Lower lobe of right lung (tissue), 2 donors: ENCODE results near the gene PUS1. TPM values are rescaled to one million over a fixed set of nuclear protein-coding genes. Genes with fewer than 3 reads are reported as not detected.

Experiments used
- ATAC-seq, 2 donors: fragments of 200-7000 bp; cut with Tn5 transposase; one replicate each; pipeline ENCODE4 v1.9.1; 2020 to 2022; ENCODE audit warnings: mild to moderate bottlenecking in 2 of 2, moderate library complexity in 2 of 2
- DNase-seq: peaks from one replicate; pipeline ENCODE4 v3.0.0-alpha.2; 2020
- H3K27ac ChIP-seq: fragments of 200-600 bp; one replicate; pipeline ENCODE4 v1.8.0; 2022
- H3K27me3 ChIP-seq: fragments of 200-600 bp; one replicate; pipeline ENCODE4 v1.8.0; 2022; ENCODE audit warnings: low read depth
- H3K36me3 ChIP-seq: fragments of 200-600 bp; one replicate; pipeline ENCODE4 v1.8.0; 2022; ENCODE audit warnings: mild to moderate bottlenecking
- H3K4me1 ChIP-seq: fragments of 200-600 bp; one replicate; pipeline ENCODE4 v1.8.0; 2022
- H3K4me3 ChIP-seq: fragments of 200-600 bp; one replicate; pipeline ENCODE4 v1.8.0; 2022; ENCODE audit warnings: mild to moderate bottlenecking
- H3K9me3 ChIP-seq: fragments of 200-600 bp; one replicate; pipeline ENCODE4 v1.8.0; 2022
- CTCF ChIP-seq: fragments of 200-600 bp; IDR thresholded peaks from one replicate; pipeline ENCODE4 v1.8.0; 2022; ENCODE audit warnings: antibody characterized with exemption, mild to moderate bottlenecking
- intact Hi-C: fragments of 100-400 bp; cut with DNase I; formaldehyde crosslinking; loops from one replicate; pipeline ENCODE4 v1.11.0; 2022
- total RNA-seq: library from RNA; stranded (reverse); fragmentation: NEBNext Ultra II Directional; extraction: Animal tissue kit (Norgen Biotek cat#: 25700); gene quantifications from one replicate; pipeline ENCODE4 v1.2.1, GENCODE V29; 2021
- donor health status: DM: no; HTN: yes; CAD: no; lungs with severe emphysema.

PUS1 gene
- total RNA-seq, 1 donor from 2014 or later = 19.1 TPM

GRCh38 chr12:131892711-131893604, 36.1 kb upstream of the PUS1 start:
- intact Hi-C loops = no loop called here
- no peaks in the 10 kb centered on the region for H3K27me3 ChIP-seq
- DNase-seq (no peak), ATAC-seq (no peak)
- TF ChIP-seq CTCF = no peak
- H3K36me3 ChIP-seq = peaks cover 12% of the 10 kb centered on the region
- no peak overlapping the region for H3K27ac ChIP-seq
- no peak overlapping the region for H3K4me3 ChIP-seq
- H3K9me3 ChIP-seq = no peaks in the 10 kb centered on the region
- peaks cover 21% of the 10 kb centered on the region for H3K4me1 ChIP-seq

- DNase-seq (no peak), ATAC-seq (peak in 1 of 2 donors; percentile 1)
- Histone ChIP-seq H3K9me3 (no peaks in the 10 kb centered on the region), H3K36me3 (peaks cover 16% of the 10 kb centered on the region), H3K27me3 (no peaks in the 10 kb centered on the region), H3K27ac (peak overlapping the region; percentile 95), H3K4me1 (peaks cover 21% of the 10 kb centered on the region), H3K4me3 (peak overlapping the region; percentile 75)
- intact Hi-C loops = no loop called here
- TF ChIP-seq CTCF = no peak
These were observed 35.3 kb upstream of the PUS1 start for GRCh38 chr12:131893605-131894312.

- TF ChIP-seq CTCF = no peak
- intact Hi-C loops = no loop called here
- ATAC-seq = peak; percentile 85 to 88
These were observed 34.7 kb upstream of the PUS1 start, which contains the start of gene ULK1 for GRCh38 chr12:131894313-131894860. TSS of gene ULK1 (plus strand) at chr12:131894622. CDS start at chr12:131895002, 380 bp downstream.

GRCh38 chr12:131894981-131895639, 34.0 kb upstream of the PUS1 start:
- intact Hi-C loops = no loop called here
- H3K4me1 ChIP-seq = peaks cover 21% of the 10 kb centered on the region

More at GRCh38 chr12:131894313-131894860, 34.7 kb upstream of the PUS1 start, which contains the start of gene ULK1:
- no peaks in the 10 kb centered on the region for H3K9me3 ChIP-seq
- peaks cover 21% of the 10 kb centered on the region for H3K4me1 ChIP-seq
- peak within 1 kb of the TSS; percentile 95 for H3K27ac ChIP-seq
- peak; percentile 94 for DNase-seq
- no peaks in the 10 kb centered on the region for H3K27me3 ChIP-seq
- H3K4me3 ChIP-seq = peak within 1 kb of the TSS; percentile 75
- H3K36me3 ChIP-seq = peaks cover 21% of the 10 kb centered on the region

More at GRCh38 chr12:131894981-131895639, 34.0 kb upstream of the PUS1 start:
- no peak for TF ChIP-seq CTCF
- ATAC-seq (no peak), DNase-seq (no peak)
- H3K4me3 ChIP-seq = peak overlapping the region; percentile 75
- peak overlapping the region; percentile 95 for H3K27ac ChIP-seq
- no peaks in the 10 kb centered on the region for H3K9me3 ChIP-seq
- peaks cover 24% of the 10 kb centered on the region for H3K36me3 ChIP-seq
- H3K27me3 ChIP-seq = no peaks in the 10 kb centered on the region
